Panc1 (cell line): ENCODE data around the gene GMEB2. TPM values are rescaled to one million over a fixed set of nuclear protein-coding genes. Genes with fewer than 3 reads are reported as not detected.

Experiments used
- ATAC-seq: fragments of 200-7000 bp; cut with Tn5 transposase; 2 replicates; pipeline ENCODE4 v1.9.1; 2020; ENCODE audit warnings: mild to moderate bottlenecking, moderate library complexity
- BruUV-seq: library from RNA; stranded (reverse); fragments of 400-500 nt; replicated peaks from 2 replicates; lab custom pipeline; 2021; lab: Mats Ljungman, UMichigan
- CTCF ChIA-PET: fragments of 300-600 bp; sonication (Branson Sonifier 250); formaldehyde crosslinking; loops from one replicate; lab custom pipeline; 2022; ENCODE audit warnings: antibody characterized with exemption; lab: Charles Lee
- POLR2A ChIA-PET: fragments of 300-600 bp; sonication (Branson Sonifier 250); formaldehyde crosslinking; loops from one replicate; lab custom pipeline; 2022; ENCODE audit warnings: antibody characterized with exemption; lab: Charles Lee
- DNase-seq: peaks from one replicate; pipeline ENCODE4 v3.0.0-alpha.2; 2010; ENCODE audit warnings: low read depth, low spot score
- H3K27ac ChIP-seq: 2 replicates; pipeline ENCODE4 v1.5.1; 2011; ENCODE audit warnings: mild to moderate bottlenecking, low read length, inconsistent platforms
- H3K27me3 ChIP-seq: fragments of 200-500 bp; sonication (Bioruptor generic); 2 replicates; pipeline ENCODE4 v1.6.0; 2014; ENCODE audit warnings: low read length, inconsistent platforms; ENCODE audit not compliant: control insufficient read depth, insufficient read depth
- H3K36me3 ChIP-seq: fragments of 200-500 bp; sonication (Bioruptor generic); 2 replicates; pipeline ENCODE4 v1.5.1; 2014; ENCODE audit warnings: inconsistent platforms, mild to moderate bottlenecking, low read length, moderate library complexity; ENCODE audit not compliant: control insufficient read depth, insufficient read depth
- H3K4me1 ChIP-seq: 2 replicates; pipeline ENCODE4 v1.5.1; 2011; ENCODE audit warnings: inconsistent platforms, mild to moderate bottlenecking, low read length, moderate library complexity; ENCODE audit not compliant: control insufficient read depth, insufficient read depth
- H3K4me3 ChIP-seq, 2 experiments: 2 replicates each; pipeline ENCODE4 v1.5.1; 2011 to 2012; ENCODE audit warnings: low read depth in 2 of 2, low read length in 2 of 2, mild to moderate bottlenecking in 2 of 2, inconsistent platforms in 1 of 2, moderate library complexity in 1 of 2
- H3K9me3 ChIP-seq: fragments of 200-500 bp; sonication (Bioruptor generic); 2 replicates; pipeline ENCODE4 v1.5.1; 2014; ENCODE audit warnings: low read depth, mild to moderate bottlenecking, inconsistent platforms, low read length, moderate library complexity; ENCODE audit not compliant: control insufficient read depth, insufficient read depth
- POLR2AphosphoS5 ChIP-seq: IDR thresholded peaks from 2 replicates; pipeline ENCODE4 v1.6.1; 2012; ENCODE audit warnings: mild to moderate bottlenecking, low read depth, low read length, moderate library complexity
- SIN3A ChIP-seq: IDR thresholded peaks from 2 replicates; pipeline ENCODE4 v1.6.1; 2012; ENCODE audit warnings: low read depth, mild to moderate bottlenecking, low read length, moderate library complexity, borderline replicate concordance; ENCODE audit not compliant: insufficient read depth
- TCF7L2 ChIP-seq: IDR thresholded peaks from 2 replicates; pipeline ENCODE4 v1.6.1; 2011; ENCODE audit warnings: mild to moderate bottlenecking, low read depth, low read length, inconsistent platforms
- in situ Hi-C: cut with HindIII; loops from 2 replicates; pipeline ENCODE4 v1.10.0; 2016; ENCODE audit warnings: low sequenced_read_pairs, low pct_unique_long_range_greater_than_20kb
- intact Hi-C: fragments of 100-400 bp; cut with micrococcal nuclease; formaldehyde crosslinking; loops from one replicate; pipeline ENCODE4 v1.10.0; 2022; ENCODE audit not compliant: unreplicated experiment
- total RNA-seq: library from RNA; stranded (reverse); gene quantifications from one replicate; pipeline ENCODE4 v1.2.1, GENCODE V29; 2021; ENCODE audit not compliant: unreplicated experiment
- TF ChIP-seq, protein P1 (sequence below), 2 experiments: IDR thresholded peaks; 2 replicates each; pipeline ENCODE4 v1.6.1; 2011 to 2012; ENCODE audit warnings: low read depth in 2 of 2, control low read depth in 1 of 2, low read length in 1 of 2, mild to moderate bottlenecking in 1 of 2, moderate library complexity in 1 of 2; ENCODE audit not compliant: insufficient read depth in 1 of 2
- TF ChIP-seq, protein P2 (sequence below): fragments of 450-650 bp; IDR thresholded peaks from 2 replicates; pipeline ENCODE4 v1.5.1; 2017; ENCODE audit warnings: mild to moderate bottlenecking

Gene GMEB2
- total RNA-seq, 1 experiment from 2014 or later = 13.1 TPM

DNA sequence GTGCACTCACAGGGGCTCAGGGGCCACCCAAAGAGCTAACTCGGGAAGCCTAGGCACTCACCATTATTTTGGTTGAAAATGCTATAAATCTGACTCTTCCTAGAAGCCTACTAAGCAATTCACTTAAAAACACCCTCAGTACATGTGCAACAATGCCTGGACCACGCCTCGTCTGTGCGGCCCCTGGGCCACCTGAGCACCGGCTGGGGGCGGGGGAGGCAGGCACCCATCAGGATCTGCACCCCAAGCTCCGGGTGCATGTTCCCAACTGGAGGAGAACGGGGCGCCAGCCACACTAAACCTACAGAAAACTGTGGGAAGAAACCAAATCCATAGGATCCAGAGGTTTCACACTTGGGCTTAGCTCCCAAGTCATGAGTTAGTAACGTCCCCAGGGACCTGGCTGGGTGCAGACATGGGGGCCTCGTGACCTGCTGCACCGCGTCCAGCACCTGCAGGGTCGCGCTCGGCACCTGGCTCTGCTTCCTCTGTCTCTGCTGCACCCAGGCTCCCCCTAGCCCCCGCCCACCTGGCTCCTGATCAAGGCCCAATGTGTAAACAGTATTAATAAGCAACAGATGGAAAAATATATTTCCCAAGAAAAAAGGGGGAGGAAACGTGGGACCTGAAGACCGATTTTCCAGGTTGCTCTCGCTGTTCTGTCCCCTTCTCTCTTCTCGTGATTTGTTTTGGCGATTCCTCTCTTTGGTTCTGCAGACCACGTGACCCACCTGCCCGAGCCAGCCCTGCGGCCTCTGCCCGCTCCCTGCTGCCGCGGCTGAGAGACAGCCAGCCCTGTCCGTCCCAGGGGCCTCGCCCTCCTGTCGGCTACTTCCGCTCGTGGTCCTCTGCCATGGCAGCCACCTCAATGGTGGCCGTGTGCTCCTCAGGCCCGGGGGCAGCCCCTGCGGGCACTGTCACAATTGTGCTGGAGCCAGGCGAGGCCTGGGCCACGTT, 37.4 kb downstream of the GMEB2 start:
- TF ChIP-seq, protein P1, sequence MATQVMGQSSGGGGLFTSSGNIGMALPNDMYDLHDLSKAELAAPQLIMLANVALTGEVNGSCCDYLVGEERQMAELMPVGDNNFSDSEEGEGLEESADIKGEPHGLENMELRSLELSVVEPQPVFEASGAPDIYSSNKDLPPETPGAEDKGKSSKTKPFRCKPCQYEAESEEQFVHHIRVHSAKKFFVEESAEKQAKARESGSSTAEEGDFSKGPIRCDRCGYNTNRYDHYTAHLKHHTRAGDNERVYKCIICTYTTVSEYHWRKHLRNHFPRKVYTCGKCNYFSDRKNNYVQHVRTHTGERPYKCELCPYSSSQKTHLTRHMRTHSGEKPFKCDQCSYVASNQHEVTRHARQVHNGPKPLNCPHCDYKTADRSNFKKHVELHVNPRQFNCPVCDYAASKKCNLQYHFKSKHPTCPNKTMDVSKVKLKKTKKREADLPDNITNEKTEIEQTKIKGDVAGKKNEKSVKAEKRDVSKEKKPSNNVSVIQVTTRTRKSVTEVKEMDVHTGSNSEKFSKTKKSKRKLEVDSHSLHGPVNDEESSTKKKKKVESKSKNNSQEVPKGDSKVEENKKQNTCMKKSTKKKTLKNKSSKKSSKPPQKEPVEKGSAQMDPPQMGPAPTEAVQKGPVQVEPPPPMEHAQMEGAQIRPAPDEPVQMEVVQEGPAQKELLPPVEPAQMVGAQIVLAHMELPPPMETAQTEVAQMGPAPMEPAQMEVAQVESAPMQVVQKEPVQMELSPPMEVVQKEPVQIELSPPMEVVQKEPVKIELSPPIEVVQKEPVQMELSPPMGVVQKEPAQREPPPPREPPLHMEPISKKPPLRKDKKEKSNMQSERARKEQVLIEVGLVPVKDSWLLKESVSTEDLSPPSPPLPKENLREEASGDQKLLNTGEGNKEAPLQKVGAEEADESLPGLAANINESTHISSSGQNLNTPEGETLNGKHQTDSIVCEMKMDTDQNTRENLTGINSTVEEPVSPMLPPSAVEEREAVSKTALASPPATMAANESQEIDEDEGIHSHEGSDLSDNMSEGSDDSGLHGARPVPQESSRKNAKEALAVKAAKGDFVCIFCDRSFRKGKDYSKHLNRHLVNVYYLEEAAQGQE (IDR thresholded peaks at IDR 0.05; ENCODE audit: insufficient read depth in 1 of 2, low read depth in 2 of 2, low read length in 1 of 2) = no peak
- TF ChIP-seq, protein P2, sequence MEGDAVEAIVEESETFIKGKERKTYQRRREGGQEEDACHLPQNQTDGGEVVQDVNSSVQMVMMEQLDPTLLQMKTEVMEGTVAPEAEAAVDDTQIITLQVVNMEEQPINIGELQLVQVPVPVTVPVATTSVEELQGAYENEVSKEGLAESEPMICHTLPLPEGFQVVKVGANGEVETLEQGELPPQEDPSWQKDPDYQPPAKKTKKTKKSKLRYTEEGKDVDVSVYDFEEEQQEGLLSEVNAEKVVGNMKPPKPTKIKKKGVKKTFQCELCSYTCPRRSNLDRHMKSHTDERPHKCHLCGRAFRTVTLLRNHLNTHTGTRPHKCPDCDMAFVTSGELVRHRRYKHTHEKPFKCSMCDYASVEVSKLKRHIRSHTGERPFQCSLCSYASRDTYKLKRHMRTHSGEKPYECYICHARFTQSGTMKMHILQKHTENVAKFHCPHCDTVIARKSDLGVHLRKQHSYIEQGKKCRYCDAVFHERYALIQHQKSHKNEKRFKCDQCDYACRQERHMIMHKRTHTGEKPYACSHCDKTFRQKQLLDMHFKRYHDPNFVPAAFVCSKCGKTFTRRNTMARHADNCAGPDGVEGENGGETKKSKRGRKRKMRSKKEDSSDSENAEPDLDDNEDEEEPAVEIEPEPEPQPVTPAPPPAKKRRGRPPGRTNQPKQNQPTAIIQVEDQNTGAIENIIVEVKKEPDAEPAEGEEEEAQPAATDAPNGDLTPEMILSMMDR = no peak
- TF ChIP-seq SIN3A (no peak), POLR2AphosphoS5 (no peak), TCF7L2 (no peak)
- DNase-seq = no peak
- ATAC-seq = no peak
- no peaks in the 10 kb centered on the region for H3K9me3 ChIP-seq
- no peaks in the 10 kb centered on the region for H3K36me3 ChIP-seq
- no peak overlapping the region for H3K27ac ChIP-seq
- BruUV-seq = TSS peak; percentile 48
- in situ Hi-C loops = loop anchor here (10.0 kb wide), 1 partner anchor 55 kb away; the partner anchor contains the start of gene PTK6
- intact Hi-C loops = no loop called here
- H3K4me3 ChIP-seq = no peak overlapping the region
- ChIA-PET POLR2A (interaction anchor here (0.6 kb wide), 1 partner anchor 13 kb away, joined by 9 read pairs; no protein-coding TSS in a partner anchor), CTCF (interaction anchor here (0.6 kb wide), 1 partner anchor 51 kb away, joined by 3 read pairs; no protein-coding TSS in a partner anchor)
- H3K4me1 ChIP-seq = no peaks in the 10 kb centered on the region
- H3K27me3 ChIP-seq = no peaks in the 10 kb centered on the region

DNA sequence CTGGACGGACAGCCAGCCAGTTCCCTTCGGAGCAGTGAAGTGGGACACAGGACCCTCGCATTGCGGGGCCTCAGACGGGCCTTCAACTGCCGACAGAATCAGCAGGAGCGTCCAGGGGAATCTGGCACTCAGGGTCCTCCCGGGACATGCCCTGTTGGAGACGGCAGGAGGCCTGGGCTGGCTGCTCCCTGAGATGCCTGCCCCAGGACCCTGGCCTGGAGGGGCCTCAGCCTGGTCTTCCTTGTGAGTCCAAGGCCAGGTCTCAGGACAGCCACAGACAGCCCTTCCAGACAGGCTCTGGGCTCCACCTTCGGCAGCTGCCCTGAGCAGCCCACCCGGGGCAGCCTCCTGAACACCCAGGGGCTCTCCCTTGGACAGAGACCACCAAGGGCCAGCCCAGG, 38.3 kb downstream of the GMEB2 start:
- TF ChIP-seq, protein P2 = no peak
- TF ChIP-seq, protein P1 (IDR thresholded peaks at IDR 0.05; ENCODE audit: insufficient read depth in 1 of 2, low read depth in 2 of 2, low read length in 1 of 2) = no peak
- no peak for TF ChIP-seq SIN3A
- no peak for TF ChIP-seq TCF7L2
- no peak for TF ChIP-seq POLR2AphosphoS5
- in situ Hi-C loops = no loop called here
- ChIA-PET CTCF (interaction anchor here (0.6 kb wide), 1 partner anchor 26 kb away, joined by 6 read pairs; no protein-coding TSS in a partner anchor), POLR2A (no interaction called here)
- H3K9me3 ChIP-seq = no peaks in the 10 kb centered on the region
- no TSS peak for BruUV-seq
- 0 out of 2 replicates have a peak, but pooled peaks have one; percentile 50 for ATAC-seq
- no peak overlapping the region for H3K27ac ChIP-seq
- H3K27me3 ChIP-seq = no peaks in the 10 kb centered on the region
- no peaks in the 10 kb centered on the region for H3K36me3 ChIP-seq
- intact Hi-C loops = no loop called here
- DNase-seq = no peak
- no peaks in the 10 kb centered on the region for H3K4me1 ChIP-seq
- no peak overlapping the region for H3K4me3 ChIP-seq
